Measurements from ENCODE around the gene SHOC1.

SHOC1 gene

DNA sequence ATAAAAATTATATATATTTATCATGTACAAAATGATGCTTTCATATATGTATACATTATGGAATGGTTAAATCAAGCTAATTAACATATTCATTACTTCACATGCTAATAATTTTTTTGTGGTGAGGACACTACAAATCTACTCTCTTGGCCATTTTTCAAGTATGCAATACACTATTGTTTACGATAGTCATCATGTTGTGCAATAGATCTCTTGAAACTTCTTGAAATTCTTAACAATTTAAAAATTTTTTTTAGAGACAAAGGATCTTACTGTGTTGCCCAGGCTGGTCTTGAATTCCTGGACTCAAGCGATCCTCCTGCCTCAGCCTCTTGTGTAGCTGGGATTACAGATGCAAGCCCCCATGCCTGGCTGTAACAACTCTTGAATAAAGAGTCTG is 45.2 kb upstream of the SHOC1 start:
- Histone ChIP-seq H4K20me1 (ENCODE audit: insufficient read depth, low read length) (no peaks in the 10 kb centered on the region), H2AFZ (ENCODE audit: low read depth, low read length) (no peak overlapping the region), H3K9ac (ENCODE audit: low read length) (no peak overlapping the region), H3K9me3 (ENCODE audit: insufficient read depth, low read length) (no peaks in the 10 kb centered on the region), H3K4me2 (ENCODE audit: low read length) (no peak overlapping the region), H3K27ac (ENCODE audit: low read length) (no peak overlapping the region), H3K79me2 (ENCODE audit: low read length) (no peaks in the 10 kb centered on the region), H3K4me3 (ENCODE audit: low read length) (no peak overlapping the region), H3K27me3 (ENCODE audit: low read depth, low read length) (peaks cover 47% of the 10 kb centered on the region), H3K4me1 (ENCODE audit: low read length) (peaks cover 31% of the 10 kb centered on the region), H3K36me3 (replicated peaks; ENCODE audit: low read depth, low read length) (no peaks in the 10 kb centered on the region)
- TF ChIP-seq, protein P1, sequence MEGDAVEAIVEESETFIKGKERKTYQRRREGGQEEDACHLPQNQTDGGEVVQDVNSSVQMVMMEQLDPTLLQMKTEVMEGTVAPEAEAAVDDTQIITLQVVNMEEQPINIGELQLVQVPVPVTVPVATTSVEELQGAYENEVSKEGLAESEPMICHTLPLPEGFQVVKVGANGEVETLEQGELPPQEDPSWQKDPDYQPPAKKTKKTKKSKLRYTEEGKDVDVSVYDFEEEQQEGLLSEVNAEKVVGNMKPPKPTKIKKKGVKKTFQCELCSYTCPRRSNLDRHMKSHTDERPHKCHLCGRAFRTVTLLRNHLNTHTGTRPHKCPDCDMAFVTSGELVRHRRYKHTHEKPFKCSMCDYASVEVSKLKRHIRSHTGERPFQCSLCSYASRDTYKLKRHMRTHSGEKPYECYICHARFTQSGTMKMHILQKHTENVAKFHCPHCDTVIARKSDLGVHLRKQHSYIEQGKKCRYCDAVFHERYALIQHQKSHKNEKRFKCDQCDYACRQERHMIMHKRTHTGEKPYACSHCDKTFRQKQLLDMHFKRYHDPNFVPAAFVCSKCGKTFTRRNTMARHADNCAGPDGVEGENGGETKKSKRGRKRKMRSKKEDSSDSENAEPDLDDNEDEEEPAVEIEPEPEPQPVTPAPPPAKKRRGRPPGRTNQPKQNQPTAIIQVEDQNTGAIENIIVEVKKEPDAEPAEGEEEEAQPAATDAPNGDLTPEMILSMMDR (IDR thresholded peaks at IDR 0.05; ENCODE audit: low read depth, low read length) = no peak
- no peak for TF ChIP-seq EZH2phosphoT487 (IDR thresholded peaks at IDR 0.05; ENCODE audit: low read depth)

DNA sequence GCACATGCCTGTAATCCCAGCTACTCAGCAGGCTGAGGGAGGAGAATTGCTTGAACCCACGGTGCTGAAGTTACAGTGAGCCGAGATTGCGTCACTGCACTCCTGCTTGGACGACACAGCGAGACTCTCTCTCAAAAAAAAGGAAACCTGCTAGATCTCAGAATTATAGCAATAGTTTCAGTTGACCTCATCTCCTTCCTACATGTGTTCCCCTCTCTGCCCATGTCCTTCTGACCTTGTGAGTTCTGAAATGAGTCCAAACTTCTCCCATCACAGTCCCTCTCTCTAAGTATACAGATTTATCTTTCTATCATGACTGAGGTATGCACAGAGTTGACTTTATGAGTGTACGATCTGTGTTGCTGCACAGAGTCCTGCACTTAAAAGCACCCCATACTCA is 44.6 kb upstream of the SHOC1 start:
- no peak overlapping the region for H2AFZ ChIP-seq (ENCODE audit: low read depth, low read length)
- no peaks in the 10 kb centered on the region for H3K79me2 ChIP-seq (ENCODE audit: low read length)
- peak overlapping the region; percentile 47 for H3K4me2 ChIP-seq (ENCODE audit: low read length)
- 0 out of 2 replicates have a peak overlapping the region, but pooled peaks have one; percentile 1 for H3K9ac ChIP-seq (ENCODE audit: low read length)
- no peaks in the 10 kb centered on the region for H4K20me1 ChIP-seq (ENCODE audit: insufficient read depth, low read length)
- no peak for TF ChIP-seq EZH2phosphoT487 (IDR thresholded peaks at IDR 0.05; ENCODE audit: low read depth)
- TF ChIP-seq, protein P1 (IDR thresholded peaks at IDR 0.05; ENCODE audit: low read depth, low read length) = no peak
- H3K27ac ChIP-seq (ENCODE audit: low read length) = no peak overlapping the region
- H3K27me3 ChIP-seq (ENCODE audit: low read depth, low read length) = peaks cover 50% of the 10 kb centered on the region
- peaks cover 31% of the 10 kb centered on the region for H3K4me1 ChIP-seq (ENCODE audit: low read length)
- H3K9me3 ChIP-seq (ENCODE audit: insufficient read depth, low read length) = no peaks in the 10 kb centered on the region
- peak overlapping the region; percentile 44 for H3K4me3 ChIP-seq (ENCODE audit: low read length)
- H3K36me3 ChIP-seq (replicated peaks; ENCODE audit: low read depth, low read length) = no peaks in the 10 kb centered on the region

DNA sequence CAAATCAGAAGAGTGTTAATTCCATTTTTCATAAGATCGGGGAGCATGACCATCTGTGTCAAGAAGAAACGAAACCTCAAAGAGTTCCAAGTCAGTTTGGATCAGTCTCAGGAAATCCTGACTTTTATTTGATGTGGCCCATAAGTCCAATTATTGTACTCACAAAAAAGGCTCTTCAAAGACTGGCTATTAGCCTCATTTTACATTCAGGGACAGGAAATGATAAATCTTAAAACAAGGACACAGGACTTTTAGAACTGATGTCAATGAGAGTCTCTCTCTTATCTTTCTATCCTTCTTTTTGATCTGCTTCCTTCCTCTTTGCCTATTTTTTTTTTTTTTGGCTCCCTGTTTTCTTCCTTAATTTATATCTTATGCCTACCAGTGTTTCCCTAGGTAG is 43.7 kb upstream of the SHOC1 start:
- TF ChIP-seq EZH2phosphoT487 (IDR thresholded peaks at IDR 0.05; ENCODE audit: low read depth) = no peak
- TF ChIP-seq, protein P1 (IDR thresholded peaks at IDR 0.05; ENCODE audit: low read depth, low read length) = no peak
- Histone ChIP-seq H3K27me3 (ENCODE audit: low read depth, low read length) (peaks cover 50% of the 10 kb centered on the region), H3K4me2 (ENCODE audit: low read length) (no peak overlapping the region), H3K9me3 (ENCODE audit: insufficient read depth, low read length) (no peaks in the 10 kb centered on the region), H2AFZ (ENCODE audit: low read depth, low read length) (no peak overlapping the region), H3K9ac (ENCODE audit: low read length) (no peak overlapping the region), H3K27ac (ENCODE audit: low read length) (no peak overlapping the region), H3K4me1 (ENCODE audit: low read length) (peaks cover 31% of the 10 kb centered on the region), H4K20me1 (ENCODE audit: insufficient read depth, low read length) (no peaks in the 10 kb centered on the region), H3K36me3 (replicated peaks; ENCODE audit: low read depth, low read length) (no peaks in the 10 kb centered on the region), H3K79me2 (ENCODE audit: low read length) (no peaks in the 10 kb centered on the region), H3K4me3 (ENCODE audit: low read length) (no peak overlapping the region)

DNA sequence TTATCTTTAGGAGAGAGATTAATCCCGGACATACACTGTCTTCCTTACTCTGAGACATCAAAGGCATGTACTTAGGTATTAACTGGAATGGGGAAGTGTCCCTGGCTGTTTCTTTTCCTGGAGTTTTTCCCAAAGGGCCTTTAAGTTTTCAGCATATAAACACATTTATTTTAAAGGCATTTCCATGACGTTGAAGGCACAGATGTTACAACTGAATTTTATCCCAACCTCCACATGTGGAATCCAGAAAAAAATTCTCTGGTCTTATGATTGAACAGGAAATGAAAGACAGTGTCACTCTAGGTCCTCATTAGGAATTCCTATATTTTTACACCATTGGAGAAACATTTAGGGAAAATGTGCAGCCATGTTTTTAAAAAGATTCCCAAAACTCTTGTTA is 41.6 kb upstream of the SHOC1 start:
- no peaks in the 10 kb centered on the region for H3K9me3 ChIP-seq (ENCODE audit: insufficient read depth, low read length)
- TF ChIP-seq, protein P1 (IDR thresholded peaks at IDR 0.05; ENCODE audit: low read depth, low read length) = no peak
- no peak for TF ChIP-seq EZH2phosphoT487 (IDR thresholded peaks at IDR 0.05; ENCODE audit: low read depth)
- H3K27me3 ChIP-seq (ENCODE audit: low read depth, low read length) = peaks cover 45% of the 10 kb centered on the region
- H3K4me2 ChIP-seq (ENCODE audit: low read length) = no peak overlapping the region
- H4K20me1 ChIP-seq (ENCODE audit: insufficient read depth, low read length) = no peaks in the 10 kb centered on the region
- no peak overlapping the region for H3K9ac ChIP-seq (ENCODE audit: low read length)
- H3K79me2 ChIP-seq (ENCODE audit: low read length) = no peaks in the 10 kb centered on the region
- H2AFZ ChIP-seq (ENCODE audit: low read depth, low read length) = no peak overlapping the region
- H3K27ac ChIP-seq (ENCODE audit: low read length) = no peak overlapping the region
- H3K36me3 ChIP-seq (replicated peaks; ENCODE audit: low read depth, low read length) = no peaks in the 10 kb centered on the region
- no peak overlapping the region for H3K4me3 ChIP-seq (ENCODE audit: low read length)
- H3K4me1 ChIP-seq (ENCODE audit: low read length) = peaks cover 26% of the 10 kb centered on the region
